Non-pigmented ciliary epithelial cell (primary cell): ENCODE measurements around the gene CNTNAP5.

Experiments
- DNase-seq: peaks from one replicate; pipeline ENCODE4 v3.0.0-alpha.2; 2010; ENCODE audit warnings: low read depth

CNTNAP5 gene

DNA sequence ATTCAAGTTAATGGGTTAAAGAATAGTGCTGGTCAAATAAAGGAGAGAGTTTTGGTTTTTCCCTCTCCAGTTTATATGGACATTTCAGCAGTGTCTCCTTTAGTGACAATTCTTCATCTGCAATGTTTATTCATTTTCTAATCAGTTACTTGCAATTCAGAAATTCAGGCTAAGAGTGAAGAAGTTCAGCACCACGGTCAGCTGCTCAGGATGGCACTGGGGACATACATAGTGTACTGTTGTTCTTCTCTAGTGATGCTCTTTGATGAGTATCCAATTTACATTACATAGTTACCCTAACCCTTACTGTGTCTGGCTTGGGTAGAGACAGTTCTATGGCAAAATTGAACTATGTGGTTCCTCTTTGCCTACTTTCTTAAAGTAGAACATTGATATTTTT lies 412.7 kb downstream of the CNTNAP5 start:
- DNase-seq, result no peak

DNA sequence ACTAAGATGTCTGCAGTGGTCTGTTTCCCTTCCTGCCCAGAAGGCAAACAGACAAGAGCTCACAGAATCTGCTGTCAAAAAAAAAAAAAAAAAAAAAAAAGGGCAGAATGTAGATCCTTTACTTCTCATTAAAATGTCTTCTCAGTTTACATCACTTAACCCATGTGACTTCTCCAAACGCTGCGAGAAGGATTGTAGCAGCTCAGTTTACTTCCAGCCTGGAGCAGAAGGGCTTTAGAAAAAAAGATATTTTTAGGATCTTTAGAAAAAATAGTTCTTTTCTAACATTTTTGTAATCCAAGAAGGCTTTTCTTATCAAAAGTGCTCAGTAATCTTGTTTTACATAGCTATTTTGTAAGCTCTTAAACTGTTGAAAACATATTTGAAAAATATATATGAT lies 425.4 kb downstream of the CNTNAP5 start:
- no peak for DNase-seq

DNA sequence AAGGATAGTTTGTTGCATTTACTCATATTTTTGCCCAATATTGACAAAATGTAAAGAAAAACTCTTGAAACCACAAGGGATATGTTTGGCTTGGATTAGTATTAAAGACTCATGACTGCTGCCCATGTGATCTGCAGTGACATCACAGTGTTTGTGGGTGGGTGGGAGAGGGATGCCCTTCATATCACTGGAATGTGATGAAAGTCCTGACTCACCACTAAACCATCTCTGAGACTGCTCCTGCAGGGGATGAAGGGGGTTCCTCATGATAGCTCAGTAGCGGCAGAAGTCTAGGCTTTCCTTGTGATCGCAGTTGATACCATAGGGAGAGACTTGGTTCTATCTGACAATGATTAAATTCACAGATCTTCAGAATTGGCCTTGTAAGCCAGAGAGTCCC lies 451.2 kb downstream of the CNTNAP5 start:
- no peak for DNase-seq

DNA sequence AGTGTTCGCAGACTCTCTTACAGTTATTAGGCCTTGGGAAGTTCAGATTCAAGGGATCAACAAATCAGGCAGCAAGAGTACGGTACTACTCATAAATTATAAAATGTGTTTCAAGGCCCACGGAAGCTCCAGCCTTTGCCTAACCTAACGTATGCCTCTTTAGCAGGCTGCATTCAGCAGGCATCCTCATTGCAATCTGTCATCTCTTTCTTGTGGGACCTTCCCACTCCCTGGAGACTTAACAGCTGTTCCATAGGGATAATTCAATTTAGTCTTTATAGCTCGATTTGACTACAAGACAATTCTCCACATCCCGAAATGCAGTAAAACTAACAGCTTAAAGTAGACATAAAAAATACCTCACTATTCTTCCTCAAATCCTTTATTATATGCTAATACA lies 453.7 kb downstream of the CNTNAP5 start:
- DNase-seq, result no peak

DNA sequence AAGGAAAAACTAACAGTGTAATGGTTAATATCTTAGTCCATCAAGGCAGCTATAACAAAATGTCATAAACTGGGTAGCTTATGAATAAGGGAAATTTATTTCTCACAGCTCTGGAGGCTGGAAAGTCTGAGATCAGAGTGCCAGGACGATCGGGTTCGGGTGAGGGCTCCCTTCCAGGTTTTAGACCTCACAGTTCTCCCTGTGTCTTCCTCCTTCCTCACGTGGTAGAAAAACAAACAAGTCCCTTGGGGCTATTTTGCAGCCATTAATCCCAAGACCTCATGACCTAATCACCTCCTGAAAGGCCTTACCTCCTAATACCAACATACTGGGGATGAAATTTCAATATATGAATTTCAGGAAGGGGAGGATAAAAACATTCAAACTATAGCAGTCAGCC lies 455.9 kb downstream of the CNTNAP5 start:
- DNase-seq, result no peak

DNA sequence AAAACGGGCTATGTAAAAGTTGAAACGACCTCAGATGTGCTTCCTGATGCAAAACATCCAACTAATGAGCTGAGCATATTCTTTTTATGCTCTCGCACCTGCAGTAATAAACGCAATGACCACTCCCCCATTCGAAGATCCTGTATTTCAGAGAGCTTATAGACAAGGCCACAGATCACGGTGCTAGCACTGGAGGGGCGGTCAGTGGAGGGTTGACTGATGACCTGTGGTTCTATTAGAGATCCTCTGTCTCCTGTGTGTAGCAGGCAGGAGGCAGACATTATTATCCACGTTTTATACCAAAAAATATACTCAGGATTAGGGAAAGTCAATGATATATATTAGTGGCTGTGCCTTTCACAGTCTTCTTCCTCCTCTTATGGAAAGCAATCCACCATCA lies 457.0 kb downstream of the CNTNAP5 start:
- no peak for DNase-seq

DNA sequence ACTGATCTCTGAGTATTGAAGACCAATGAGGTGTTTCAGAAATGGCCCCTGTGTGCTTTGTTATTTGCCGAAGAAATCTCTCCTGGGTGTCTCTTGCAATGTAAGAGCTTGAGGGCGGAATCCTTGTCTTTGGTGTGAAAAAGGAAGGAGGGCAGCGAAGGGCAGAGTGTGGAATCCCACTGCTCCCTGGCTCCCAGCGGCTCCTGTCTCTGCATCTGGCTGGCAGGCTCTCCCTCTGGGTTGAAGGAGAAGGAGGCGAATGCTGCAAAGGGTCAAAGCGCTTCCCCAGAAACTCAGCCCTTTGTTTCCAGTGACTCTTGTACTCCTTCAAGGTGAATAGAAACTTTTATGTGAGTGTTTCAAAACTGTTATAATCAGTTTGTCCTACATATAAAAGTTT lies 457.5 kb downstream of the CNTNAP5 start:
- no peak for DNase-seq

DNA sequence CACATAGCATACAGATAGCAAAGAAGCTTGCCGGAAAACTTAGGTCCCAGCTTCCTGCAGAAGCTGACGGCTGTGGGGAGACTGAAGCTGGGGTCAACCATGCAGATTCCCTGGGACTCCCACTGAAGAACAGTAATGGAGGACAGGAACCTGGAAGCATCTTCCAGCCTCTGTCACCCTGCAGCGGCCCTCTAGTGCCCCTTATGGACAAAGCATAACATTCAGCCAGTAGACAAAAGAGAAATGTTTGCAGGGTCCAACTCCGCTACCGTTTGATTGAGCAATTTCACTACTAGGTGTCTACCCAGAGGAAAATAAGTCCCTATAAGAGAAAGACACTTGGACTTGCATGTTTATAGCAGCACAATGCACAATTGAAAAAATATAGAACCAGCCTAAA lies 460.6 kb downstream of the CNTNAP5 start:
- DNase-seq, result no peak

DNA sequence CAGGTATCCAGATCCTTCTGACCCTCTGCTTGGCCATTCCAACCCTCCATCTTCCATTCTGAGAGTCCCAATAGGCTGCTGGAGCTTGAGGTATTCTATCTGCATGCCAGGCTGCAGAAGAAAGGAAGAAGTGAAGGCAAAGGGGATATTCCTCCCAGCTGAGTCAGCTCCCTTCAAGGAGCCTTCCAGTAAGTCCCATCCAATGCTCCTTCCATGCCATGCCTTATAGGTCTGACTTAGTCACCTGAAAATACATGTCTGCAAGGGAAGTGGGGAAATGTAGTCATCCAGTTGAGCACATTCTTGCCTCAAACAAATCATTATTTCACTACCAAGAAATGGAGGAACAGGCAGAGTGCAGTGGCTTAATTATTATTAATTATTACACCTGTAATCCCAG lies 464.6 kb downstream of the CNTNAP5 start:
- DNase-seq, result no peak

DNA sequence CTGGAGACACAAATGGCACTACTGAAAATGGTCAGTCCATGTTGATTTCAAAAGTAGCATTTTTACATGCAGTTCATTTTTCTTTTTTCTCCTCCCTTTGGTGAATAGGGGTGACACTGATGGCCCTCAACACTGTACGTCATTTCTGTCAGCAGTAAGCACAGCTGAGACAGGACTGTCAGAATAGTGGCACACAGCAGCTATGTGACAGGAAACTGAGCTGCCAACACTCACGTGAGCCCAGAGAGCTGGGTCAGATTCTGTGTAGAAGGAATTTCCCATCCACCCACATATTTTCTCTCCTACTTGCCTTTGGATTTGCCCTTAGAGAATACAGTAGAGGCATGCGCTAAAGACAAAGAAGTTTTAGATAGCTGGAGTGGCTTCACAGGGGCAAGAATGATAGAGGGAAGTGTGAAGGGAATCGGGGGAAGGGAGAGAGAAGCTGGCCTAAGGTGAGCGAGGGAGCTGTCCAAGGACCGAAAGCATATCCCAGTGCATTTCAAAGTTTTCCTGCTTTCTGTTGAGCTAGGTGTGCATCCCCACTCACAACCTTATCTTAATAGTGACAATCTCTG lies 476.6 kb downstream of the CNTNAP5 start:
- no peak for DNase-seq

DNA sequence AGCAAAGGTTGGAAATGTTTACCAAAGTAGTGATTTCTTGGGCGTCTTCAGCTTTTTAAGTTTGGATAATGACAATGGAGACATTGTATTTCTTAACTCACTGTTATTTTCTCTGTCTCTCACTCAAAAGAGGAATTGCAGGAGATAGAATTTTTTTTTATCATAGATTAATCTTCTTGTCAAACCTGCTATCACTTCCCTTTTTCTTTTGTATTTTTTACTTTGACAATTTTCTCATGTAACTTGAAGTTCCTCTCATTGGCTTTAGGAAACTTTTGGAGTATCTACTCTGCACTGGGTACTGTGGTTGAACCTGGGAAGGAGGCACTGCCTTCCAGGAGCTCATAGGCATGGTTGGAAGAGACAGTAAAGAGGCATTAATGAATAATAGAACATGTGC lies 489.1 kb downstream of the CNTNAP5 start:
- DNase-seq, result no peak

DNA sequence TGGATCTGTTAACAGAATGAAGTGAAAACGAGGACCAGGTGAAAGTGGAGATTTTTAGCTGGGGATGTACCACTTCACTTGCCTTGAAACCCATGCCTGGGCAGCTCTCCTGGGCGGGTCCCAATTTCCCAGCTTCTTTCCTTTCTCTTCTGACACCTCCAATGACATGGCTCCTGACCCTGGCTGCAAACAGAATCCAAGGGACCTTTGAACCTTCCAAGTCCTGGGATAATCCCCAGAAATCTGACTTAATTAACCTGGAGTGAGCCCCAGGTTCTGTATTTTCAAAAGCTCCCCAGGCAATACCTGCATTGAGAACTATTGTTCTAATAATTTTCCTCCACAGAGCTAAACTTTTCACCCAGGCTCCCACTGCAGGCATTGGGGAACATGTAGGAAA lies 495.9 kb downstream of the CNTNAP5 start:
- no peak for DNase-seq

DNA sequence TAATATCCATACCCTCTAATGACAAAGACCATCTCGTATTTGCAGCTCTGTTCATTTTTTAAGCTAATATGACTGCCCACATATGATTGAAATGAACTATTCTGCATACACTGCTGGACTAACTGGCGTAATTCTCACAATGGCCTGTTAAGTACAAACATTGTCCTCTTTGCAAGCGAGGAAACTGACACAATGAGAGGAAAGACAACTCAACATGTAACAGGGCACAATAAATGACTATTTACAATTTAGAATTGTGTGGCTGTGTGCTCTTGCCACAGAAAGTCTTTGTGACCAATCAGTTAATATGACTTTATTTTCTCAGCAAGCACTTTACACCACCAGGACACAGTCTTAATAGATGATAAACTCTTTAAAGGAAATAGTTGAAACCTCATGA lies 498.0 kb downstream of the CNTNAP5 start:
- no peak for DNase-seq

DNA sequence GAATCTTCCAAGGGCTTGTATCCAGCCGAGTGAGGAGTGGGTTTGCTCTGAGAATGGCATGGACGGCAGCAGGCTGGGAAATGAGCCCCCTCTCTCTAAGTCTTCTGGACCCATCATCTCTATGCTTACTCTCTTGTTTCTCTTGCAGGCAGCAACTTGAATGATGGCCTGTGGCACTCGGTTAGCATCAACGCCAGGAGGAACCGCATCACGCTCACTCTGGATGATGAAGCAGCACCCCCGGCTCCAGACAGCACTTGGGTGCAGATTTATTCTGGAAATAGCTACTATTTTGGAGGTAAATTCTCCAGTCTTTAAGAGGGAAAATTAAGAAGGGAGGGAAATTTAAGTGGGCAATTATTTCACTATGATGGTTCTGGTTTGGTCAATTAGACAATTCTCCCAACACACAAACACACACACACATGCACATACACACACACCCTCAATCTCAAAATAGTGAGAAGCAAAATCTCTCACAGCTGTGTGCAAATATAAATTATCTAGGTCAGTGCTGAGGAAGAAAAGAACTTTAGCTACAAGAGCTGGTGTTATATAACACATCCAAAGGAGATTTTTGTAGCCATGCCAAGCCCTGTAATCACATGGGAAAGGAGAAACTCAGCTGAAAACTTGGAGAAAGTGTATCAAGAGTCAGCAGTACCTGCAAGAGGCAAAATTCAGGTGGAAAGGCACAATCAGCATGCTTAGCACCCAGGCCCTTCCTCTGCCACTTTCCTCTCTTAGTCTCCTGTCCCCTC lies 499.2 kb downstream of the CNTNAP5 start:
- no peak for DNase-seq

DNA sequence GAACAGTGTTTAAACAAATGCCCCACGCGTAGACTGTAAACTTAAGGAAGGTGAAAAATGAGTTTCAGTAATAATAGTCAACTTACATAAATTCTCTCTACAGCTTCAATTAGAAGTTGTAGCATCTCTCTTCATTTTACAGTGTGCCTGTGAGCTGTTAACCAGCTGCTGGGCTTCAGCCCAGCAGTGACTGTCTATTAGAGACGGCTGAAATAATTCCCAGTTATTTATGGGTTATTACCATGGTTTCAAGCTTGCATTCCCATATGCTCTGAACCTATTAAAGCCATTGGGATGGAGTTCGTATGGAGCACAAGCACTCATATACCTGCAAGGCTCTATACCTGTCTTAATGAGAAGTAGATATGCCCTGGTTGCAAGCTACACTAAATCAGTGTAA lies 501.1 kb downstream of the CNTNAP5 start:
- DNase-seq, result no peak

DNA sequence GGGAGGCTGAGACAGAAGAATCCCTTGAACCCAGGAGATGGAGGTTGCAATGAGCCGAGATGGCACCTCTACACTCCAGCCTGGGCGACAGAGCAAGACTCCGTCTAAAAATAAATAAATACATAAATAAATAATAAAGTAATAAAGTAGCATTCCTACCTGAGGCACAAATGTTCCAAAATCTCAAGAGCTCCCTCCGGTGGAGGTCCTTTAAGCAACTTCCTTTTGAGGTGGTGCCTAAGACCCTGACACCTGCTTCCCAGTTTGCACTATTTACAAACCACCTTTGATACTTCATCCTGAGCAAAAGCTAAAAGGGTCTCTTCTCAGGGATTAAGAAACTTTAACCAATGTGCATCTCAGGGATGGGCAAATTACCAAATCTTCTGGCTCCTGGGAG lies 505.1 kb downstream of the CNTNAP5 start:
- no peak for DNase-seq

DNA sequence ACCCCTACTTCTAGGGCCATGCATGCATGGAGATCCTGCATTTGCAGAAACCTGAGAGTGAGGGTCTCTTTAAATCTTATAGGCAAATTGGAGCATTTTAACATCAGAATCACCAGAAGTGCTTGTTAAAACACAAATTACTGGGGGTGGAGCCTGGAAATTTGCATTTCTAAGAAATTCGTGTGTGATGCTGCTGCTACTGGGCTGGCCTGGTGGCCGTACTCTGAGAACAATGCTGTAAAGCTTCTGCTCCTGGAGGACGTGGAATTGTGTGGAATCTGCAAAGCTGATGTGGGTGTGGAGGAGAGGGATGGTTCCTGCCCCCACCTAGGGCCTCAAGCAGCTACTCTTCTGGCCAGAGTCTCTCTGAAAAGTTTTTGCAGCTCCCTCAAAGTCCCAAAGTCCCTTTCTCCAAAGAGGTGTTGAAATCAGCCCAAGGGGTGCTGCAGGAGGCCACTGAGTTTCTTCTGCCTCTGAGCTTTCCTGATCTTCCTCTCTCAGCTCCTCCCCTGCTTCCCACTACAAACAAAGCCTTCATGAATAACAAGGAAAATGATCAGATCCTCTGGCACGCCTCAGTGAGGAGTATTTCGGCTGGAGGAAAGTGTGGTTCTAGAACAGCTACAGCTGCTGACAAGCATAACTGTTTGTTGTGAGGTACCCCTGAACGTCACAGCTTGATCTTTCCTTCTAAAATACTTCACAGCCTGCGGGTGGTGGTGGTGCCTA lies 508.3 kb downstream of the CNTNAP5 start:
- DNase-seq, result no peak

DNA sequence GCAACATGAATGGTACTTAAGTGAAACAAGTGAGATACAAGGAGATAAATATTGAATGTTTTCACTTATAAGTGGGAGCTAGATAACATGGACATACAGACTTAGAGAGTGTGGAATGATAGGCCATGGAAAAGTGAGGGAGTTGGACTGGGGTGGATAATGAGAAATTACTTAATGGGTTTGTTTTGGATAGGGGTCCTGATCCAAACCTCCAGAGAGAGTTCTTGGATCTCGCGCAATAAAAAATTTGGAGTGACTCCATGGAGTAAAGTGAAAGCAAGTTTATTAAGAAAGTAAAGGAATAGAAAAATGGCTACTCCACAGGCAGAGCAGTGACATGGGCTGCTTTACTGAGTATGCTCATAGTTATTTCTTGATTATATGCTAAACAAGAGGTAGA lies 508.9 kb downstream of the CNTNAP5 start:
- no peak for DNase-seq

DNA sequence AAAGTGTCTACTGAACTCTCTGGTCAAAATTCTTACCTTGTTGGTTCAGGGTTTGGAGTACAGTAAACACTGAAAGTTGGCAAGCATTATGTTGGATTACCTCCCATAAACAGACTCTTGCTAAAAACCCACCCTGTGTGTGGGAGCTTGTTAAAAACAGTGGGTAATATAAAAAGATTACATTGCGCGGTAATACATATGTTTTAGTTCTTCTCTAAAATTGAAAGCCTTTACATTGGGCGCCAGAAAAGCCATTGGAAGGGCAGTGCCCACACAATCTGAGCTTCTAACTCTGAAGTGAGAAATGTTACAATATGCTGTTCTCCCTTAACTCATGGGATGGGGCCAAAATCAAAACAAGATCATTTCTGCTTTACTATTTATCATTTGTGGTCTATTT lies 510.7 kb downstream of the CNTNAP5 start:
- no peak for DNase-seq

DNA sequence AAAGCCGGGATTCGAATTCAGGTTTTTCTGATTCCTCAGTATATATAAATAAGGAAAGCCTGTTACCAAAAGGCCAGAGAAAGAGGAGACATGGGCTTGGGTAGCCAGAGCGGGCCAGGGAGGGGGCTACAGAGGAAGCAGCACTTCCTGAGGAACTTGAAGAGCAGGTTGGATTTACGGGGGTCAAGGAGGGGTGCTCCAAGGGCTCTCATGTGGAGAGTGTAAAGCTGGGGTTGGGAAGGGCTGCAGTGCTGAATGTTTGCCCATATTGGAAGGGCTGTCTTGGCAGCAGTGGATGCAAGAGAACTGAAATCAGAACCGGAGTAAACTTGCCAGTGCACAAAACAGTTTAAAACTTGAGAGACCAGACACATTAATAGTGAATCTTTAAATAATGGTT lies 511.5 kb downstream of the CNTNAP5 start:
- no peak for DNase-seq

DNA sequence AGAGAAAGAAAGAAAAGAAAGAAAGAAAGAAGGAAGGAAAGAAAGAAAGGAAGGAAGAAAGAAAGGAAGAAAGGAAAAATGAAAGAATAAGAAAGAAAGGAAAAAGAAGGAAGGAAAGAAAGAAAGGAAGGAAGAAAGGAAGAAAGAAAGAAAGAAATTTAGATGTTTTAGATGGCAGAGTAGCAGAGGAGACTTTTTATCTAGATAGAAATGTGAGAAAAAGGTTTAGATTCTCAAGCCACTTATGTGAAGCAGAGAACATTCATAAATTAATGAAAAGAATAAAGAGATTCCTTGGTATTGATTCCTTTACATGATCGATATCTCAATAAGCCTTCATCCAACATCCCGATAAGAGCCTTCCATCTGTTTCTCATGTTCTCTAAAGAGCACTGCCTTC lies 513.5 kb downstream of the CNTNAP5 start:
- DNase-seq, result no peak

DNA sequence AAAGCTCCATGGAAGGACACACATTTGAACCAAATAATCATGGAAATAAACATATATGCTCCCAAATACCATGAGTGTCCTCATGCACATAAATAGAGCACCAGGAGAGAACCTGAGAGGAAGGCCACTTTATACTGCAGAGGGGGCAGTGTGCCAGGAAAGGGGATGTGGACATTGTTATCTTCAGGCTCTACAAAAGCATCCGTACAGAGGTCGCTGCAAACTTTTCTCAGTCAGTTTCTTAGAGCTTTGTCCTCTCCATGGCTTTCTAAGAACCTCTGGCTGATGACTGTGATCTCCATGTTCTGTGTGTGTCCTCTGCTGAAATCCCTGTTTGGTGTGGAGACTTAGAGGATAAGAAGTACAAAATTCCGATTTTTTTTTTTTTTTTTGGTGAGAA lies 515.7 kb downstream of the CNTNAP5 start:
- DNase-seq, result no peak

DNA sequence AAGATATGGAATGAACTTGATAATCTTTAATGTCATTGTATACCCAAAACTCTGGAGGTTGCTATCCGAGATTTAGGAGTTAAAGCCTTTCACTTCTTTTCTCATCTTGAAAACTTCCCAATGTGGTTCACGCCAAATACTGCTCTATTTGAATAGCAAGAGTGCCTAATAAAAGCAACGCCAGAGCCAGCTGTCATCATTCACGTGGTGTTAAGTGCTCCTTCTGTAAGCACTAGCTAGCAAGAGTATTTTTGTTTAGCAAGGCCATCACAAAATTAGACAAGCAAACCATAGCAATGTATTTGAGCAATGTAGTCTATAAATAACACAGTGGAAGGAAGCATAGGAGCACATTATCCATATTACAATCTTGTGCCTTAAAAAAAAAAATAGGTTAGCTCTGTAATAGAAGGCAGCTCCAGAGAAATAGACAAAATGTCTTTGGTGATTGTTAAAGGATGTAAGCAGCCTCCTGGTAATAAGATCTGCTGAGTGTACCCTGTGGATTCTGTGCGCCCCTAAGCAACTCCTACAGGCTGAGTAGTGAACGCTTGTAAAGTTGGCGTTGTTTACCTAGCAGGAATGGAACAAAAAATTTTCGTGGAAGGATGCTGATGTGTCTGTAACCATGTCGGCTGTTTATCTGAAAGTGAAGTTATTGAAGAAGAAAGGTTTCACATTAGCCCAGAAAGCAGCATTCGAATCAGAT lies 518.0 kb downstream of the CNTNAP5 start:
- no peak for DNase-seq
